Measurements from ENCODE around the gene ADCY5.

Gene ADCY5

DNA sequence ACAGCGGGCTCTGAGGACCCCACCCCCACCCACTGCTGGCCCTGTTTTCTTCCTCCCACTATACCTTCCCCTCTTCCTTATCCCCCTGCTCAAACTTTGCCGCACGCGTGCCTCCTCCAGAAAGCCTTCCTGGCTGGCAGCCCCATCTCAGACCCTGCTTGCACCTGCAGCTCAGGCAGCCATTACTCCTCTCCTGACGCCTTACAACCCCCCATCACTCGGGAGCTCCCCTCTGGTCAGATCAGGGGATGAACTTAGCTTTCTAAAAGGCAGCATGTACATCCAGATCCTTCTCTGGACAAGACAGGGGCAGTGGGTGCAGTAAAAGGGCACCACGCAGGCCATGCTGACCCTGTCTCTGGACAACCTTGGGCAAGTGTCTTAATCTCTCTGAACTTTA is 152.6 kb downstream of the ADCY5 start:
- DNase-seq: no peak

DNA sequence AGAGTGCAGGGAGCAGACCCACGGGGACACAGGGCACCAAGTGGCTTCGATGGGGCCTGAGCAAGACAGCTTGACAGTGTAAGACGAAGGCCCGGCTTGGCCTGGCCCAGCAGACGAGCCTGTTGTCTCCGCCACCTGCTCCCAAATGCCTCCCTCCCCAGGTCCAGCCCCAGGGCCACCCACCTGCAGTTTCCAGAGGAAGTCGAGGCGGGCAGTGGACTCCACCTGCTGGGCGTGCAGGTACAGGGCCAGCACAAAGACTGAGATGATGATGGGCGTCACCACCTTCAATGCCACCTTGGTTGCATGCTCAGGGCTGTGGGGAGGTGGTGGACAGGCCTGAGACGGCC is 153.0 kb downstream of the ADCY5 start:
- DNase-seq: no peak

DNA sequence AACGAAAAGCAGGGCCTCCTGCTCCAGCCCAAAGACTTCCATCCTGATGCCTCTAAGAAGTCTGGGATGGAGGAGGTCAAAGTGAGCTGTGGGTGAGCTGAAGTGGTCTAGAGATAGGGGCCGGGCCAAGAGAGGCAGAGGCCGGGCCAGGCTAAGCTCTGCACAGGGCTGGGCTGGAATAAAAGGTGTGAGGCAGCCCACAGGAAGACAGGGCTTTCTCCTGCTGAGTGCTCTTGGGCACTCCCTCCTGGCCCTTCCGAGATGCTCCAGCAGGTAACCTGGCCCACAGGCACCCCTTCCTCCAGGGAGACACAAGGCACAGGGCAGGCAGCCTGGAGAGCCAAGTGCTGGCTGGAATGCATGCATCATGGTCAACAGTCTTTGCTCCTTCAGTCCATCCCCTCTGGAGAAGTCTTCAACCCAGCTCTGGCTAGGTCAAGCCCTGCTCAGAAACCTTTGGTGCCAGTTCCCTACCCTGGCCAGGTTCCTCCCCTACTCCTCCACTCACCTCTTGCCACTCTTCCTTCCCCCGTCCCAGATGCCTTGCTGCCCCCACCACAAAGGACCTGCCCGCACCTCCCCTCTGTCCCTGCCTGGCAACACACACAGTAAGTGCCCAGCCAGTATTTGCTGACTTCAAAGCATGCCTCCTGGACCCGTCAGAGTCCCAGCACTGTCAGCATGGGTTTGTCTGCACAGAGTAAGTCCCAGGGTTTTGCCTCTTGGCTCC is 153.6 kb downstream of the ADCY5 start:
- no peak for DNase-seq

- no peak for DNase-seq
These were observed 154.5 kb downstream of the ADCY5 start for GRCh38 chr3:123294296-123294938.

DNA sequence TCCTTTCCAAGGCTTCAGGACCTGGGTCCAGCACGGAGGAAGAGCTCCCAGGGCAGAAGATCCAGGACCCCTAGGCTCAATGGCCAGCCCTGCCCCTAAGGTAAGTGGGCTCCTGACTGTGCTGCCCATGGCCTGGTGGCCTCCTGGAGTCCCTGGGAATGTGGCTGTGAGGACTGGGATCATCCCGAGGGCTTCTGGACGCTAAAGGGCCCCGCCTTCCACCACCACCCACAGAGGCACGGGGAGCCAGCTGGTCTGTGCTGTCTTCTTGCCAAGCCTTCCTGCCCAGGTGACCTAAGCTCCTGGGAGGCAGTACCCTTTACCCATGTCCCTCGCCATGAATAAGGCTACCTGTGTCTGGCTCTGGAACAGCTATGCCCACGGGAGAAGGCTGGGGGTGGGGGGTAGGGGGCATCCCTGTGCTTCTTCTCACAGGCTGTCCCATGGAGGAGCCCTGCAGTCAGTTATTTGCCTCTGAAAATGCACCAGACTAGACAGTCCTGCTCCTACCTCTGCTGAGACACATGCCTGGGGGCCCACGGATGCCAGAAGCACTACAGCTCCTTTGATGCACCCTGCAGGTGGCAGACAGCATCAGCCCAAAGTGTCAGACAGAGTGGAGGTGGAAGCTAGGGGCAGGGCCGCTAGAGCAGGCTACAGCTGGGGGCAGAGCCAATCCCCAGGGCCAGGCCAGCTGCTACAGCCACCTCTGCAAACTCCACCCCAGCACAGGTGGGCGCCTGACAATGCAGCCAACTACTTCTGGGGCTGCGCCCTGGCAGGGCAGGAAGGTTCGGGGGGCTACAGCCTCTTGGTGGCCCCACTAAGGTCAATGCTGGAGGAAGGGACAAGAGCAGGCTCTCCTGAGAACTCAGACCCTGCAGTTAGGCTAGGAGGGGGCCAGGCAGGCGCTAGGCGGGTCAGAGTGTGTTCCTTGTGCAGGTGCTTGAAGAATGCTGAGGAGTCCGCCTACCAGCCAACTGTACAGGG is 156.3 kb downstream of the ADCY5 start:
- no peak for DNase-seq

- DNase-seq: no peak
These were observed 157.5 kb downstream of the ADCY5 start for GRCh38 chr3:123291404-123291803.

DNA sequence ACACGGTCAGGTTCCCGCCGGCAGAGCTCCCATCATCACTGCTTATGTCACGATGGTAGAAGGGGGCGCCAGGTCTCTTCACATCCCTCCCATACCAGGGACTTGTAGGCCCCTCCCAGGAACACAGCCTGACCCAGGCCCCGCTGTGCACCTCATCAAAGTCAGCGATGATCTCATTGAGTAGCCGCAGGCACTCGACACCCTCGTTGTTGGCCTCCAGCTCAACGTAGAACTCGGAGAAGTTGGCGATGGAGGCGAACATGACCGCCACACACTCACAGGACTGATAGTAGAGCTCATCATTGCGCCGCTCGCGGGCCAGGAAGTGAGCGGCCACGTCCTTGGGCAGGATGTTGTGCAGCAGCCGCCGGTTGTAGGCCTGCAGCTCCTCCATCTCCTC is 157.9 kb downstream of the ADCY5 start:
- DNase-seq: no peak

- no peak for DNase-seq
These were observed 158.6 kb downstream of the ADCY5 start for GRCh38 chr3:123290107-123290930.

GRCh38 chr3:123289391-123290106 is 159.3 kb downstream of the ADCY5 start:
- no peak for DNase-seq

GRCh38 chr3:123287962-123288302 is 161.0 kb downstream of the ADCY5 start:
- no peak for DNase-seq

DNA sequence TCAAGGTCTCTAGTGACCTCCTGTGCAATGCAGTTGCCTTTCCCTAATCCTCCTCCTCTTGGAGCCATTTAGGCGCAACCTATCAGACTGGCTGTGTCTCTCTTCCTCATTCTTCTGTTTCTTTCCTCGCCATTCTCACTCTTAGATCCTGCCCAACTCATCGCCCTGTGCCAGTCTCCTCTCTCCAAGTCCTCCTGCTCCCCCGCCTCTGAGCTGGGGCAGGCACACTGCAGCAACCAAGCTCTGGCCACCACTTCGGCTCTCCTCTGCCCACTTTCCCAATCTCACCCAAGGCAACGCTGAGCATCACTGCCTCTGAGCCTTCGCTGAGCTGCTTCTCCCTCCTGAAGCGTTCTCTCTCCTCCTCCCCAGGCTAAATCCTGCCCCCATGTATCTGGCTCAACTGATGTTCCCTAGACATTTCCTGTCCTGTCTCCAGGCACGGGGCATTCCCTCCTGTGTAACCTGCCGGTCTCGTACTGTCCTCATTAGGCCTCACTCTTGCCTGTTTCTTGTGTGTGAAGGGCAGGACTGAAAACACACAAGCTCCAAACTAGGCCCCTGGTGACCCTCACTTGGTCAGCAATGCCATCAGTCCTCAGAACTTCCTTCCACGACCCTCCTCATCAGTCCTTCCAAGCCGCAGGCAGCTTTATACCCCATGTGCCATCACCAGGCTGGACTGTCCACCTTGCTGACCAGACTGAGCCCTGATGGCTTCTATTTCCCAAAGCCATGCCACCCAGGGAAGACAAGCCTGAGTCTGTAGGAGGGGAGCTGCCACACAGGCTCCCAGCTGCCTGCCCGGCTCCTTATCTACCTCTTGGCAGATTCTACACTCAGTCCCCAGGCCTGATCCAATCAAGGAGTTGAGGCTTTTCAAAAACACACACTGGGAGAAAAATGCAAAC is 161.6 kb downstream of the ADCY5 start:
- DNase-seq: no peak

DNA sequence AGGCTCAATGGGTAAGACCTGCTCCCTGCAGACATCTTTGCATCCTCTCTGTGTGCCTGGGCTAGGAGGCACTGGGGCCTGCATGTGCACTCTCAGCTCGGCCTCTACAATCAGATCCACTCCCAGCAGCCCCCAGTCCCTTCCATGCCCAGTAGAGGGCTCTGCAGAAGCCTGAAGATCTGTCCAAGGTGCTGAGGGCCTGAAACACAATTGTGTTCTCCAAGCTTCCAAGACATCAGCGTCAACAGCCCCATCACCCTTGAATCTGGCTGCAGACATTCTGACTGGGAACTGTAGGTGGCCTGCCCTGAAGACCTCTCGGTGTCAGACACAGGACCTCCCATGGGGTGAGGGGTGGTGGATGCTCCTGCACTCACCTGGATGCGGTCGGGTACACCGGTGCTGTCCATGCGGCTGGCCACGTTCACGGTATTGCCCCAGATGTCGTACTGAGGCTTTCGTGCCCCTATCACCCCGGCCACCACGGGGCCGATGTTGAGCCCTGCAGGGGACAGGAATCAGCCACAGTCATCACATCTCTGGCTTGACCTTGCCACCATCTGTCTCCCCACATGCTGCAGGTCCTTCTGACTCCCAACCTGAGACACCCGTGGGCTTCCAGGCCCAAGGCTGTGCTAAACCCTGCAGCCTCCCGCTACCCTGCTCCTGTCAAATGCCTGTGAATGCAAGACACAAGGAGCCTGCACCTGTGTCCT is 162.4 kb downstream of the ADCY5 start:
- DNase-seq: no peak

DNA sequence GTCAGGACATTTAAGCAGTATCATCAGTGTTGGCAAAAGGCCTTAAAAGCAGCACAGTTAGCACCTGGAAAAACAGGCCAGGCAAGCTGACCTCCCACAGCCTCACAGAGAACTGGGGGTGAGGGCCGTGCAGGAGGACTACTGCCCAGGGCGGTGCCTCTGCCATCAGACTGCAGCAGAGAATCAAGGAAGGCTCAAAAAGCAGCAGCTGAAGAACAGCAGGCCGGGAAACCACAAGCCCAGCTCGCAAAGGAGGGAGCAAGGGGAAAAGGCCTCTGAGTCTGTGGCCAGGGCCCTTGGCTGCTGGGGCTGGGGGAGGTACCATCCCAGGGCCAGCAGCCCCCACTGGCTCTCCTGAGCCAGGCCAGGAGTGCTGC is 163.0 kb downstream of the ADCY5 start:
- DNase-seq: no peak

- DNase-seq: no peak
These were observed 163.4 kb downstream of the ADCY5 start for GRCh38 chr3:123285479-123285878.

DNA sequence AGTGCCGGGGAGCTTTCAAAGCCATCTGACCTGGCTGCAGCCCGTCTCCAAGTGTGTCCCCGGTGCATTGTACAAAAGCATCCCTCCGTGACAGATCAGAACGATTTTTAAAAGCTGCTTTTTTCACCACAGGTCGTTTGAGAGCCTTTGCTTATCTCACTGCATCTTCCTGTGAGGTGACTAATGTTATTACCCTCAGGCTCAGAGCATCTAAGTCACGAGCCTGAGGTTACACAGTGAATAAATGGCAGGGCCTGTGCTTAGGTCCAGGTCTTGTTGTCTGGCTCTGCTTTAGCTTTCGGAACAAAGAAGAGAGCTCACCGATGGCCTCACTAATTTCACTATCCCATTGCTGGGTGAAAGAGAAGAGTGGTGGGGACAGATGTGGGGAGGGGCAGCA is 163.8 kb downstream of the ADCY5 start:
- DNase-seq: no peak

GRCh38 chr3:123284399-123285010 is 164.4 kb downstream of the ADCY5 start:
- no peak for DNase-seq

DNA sequence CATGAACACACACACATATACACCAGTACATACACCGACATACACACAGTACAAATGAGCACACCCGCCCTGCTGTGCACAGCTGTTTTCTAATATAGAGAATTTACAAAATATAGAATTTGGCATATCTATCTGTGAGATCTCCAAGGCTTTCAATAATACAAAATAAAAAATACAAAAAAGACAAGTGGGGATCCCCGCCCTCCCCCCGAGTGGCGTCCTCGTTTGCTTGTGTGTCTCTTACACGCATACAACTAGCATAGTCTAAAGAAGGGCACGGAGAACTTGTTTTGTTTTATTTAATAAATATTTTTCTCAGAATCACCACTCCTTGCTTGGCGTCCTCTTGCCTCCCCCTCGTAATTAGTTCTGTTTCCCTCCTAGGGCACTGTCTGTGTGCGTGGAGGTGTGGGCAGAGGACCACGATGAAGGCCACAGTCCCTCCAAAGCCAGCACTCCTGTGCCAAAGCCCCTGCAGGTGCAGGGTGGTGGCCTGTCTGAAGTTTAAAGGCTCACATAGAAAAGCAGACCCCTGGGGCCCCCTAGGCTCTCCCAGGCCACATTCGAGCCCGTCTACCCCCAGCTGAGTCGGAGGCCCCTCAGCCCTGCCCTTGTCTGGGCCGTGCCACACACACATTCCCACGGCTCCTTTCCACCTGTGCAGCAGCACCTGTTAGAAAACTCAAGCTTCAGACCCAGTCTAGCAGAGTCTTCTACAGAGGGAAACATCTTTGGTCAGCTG is 165.1 kb downstream of the ADCY5 start:
- no peak for DNase-seq

DNA sequence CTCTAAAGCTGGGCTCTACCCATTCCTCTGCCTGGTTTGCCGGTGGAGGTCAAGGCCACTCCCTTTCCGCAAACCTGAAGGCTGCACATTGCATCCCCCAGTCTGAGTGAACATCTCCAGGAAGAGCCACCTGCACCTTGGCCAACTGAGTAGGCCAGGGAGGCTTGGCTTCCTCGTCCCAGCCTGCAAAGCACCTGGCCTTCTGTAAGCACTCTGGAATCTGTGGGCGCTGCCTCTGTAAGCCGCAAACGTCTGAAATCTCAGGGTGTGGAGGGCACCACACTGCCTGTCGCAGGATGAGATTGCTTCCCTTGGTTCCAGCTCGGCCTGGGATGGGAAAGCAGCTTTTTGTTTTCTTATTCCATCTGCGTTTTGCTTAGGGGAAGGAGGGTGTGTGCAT is 165.8 kb downstream of the ADCY5 start:
- no peak for DNase-seq

DNA sequence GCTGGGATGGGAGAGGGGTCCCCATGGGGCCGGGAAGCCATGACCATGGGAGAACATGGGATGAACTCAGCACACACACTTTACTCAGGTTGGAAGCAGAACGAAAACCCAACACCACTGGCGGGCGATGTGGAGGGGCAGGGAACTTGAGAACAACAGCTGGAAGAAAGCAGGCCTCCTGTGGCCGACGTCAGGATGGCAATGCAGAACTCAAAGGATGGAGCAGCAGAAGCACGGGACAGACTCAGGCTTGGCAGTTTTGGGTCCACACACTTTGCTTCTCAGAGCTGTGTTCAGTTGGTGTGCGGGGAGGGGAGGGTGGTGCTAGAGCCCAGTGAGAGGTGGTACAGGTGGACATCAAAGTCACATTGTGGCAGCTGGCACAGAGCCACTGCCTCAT is 166.4 kb downstream of the ADCY5 start:
- no peak for DNase-seq

Data from T1000 (cell line).